Loucy (cell line): Measurements from ENCODE around the gene TTI1.

Source experiments
- H2AFZ ChIP-seq: fragments of 200-600 bp; sonication (generic); 2 replicates; pipeline ENCODE4 v1.6.0; 2016; ENCODE audit warnings: antibody characterized with exemption, mild to moderate bottlenecking, low read length, moderate library complexity
- H3F3A ChIP-seq: fragments of 200-600 bp; 2 replicates; pipeline ENCODE4 v1.6.0; 2016; ENCODE audit warnings: antibody characterized with exemption, low read depth, mild to moderate bottlenecking
- H3K27me3 ChIP-seq: fragments of 200-600 bp; sonication (generic); 2 replicates; pipeline ENCODE4 v1.6.1; 2014; ENCODE audit warnings: low read length, mild to moderate bottlenecking; ENCODE audit not compliant: insufficient read depth, poor library complexity, severe bottlenecking
- H3K36me3 ChIP-seq: fragments of 200-600 bp; sonication (generic); 2 replicates; pipeline ENCODE4 v1.6.1; 2016; ENCODE audit warnings: low read length; ENCODE audit not compliant: insufficient read depth
- H3K4me1 ChIP-seq: fragments of 200-600 bp; sonication (generic); 2 replicates; pipeline ENCODE4 v1.5.1; 2014; ENCODE audit warnings: low read length, mild to moderate bottlenecking; ENCODE audit not compliant: insufficient read depth, poor library complexity, severe bottlenecking
- H3K4me2 ChIP-seq: fragments of 200-600 bp; sonication (generic); 2 replicates; pipeline ENCODE4 v1.6.0; 2014; ENCODE audit warnings: antibody characterized with exemption, low read length, low read depth, mild to moderate bottlenecking; ENCODE audit not compliant: poor library complexity, severe bottlenecking
- H3K4me3 ChIP-seq: fragments of 200-600 bp; sonication (generic); 2 replicates; pipeline ENCODE4 v1.5.1; 2014; ENCODE audit warnings: low read length, mild to moderate bottlenecking, mixed read lengths; ENCODE audit not compliant: poor library complexity, severe bottlenecking
- H3K79me2 ChIP-seq: fragments of 200-600 bp; sonication (generic); 2 replicates; pipeline ENCODE4 v1.6.1; 2014; ENCODE audit warnings: low read length; ENCODE audit not compliant: insufficient read depth
- H3K9ac ChIP-seq: fragments of 200-600 bp; sonication (generic); 2 replicates; pipeline ENCODE4 v1.6.0; 2014; ENCODE audit warnings: mild to moderate bottlenecking, low read depth, low read length, moderate library complexity; ENCODE audit not compliant: poor library complexity, severe bottlenecking
- H3K9me2 ChIP-seq: fragments of 200-600 bp; sonication (generic); replicated peaks from 2 replicates; pipeline ENCODE4 v1.6.1; 2016; ENCODE audit warnings: low read depth, low read length, mixed read lengths
- H3K9me3 ChIP-seq: fragments of 200-600 bp; sonication (generic); 2 replicates; pipeline ENCODE4 v1.6.1; 2014; ENCODE audit warnings: mild to moderate bottlenecking, antibody characterized with exemption, low read length, low read depth; ENCODE audit not compliant: insufficient read depth
- H4K20me1 ChIP-seq: fragments of 200-600 bp; sonication (generic); 2 replicates; pipeline ENCODE4 v1.6.0; 2014; ENCODE audit warnings: antibody characterized with exemption, low read length, mild to moderate bottlenecking; ENCODE audit not compliant: insufficient read depth, poor library complexity, severe bottlenecking
- EZH2phosphoT487 ChIP-seq: fragments of 200-600 bp; IDR thresholded peaks from 2 replicates; pipeline ENCODE4 v1.6.1; 2018; ENCODE audit warnings: antibody characterized with exemption, mild to moderate bottlenecking, moderate library complexity, borderline replicate concordance
- TF ChIP-seq, protein P1 (sequence below): fragments of 200-600 bp; sonication (generic); conservative IDR thresholded peaks from 2 replicates; pipeline ENCODE4 v1.5.1; 2014; ENCODE audit warnings: mild to moderate bottlenecking, antibody characterized with exemption, low read length

Gene TTI1

DNA sequence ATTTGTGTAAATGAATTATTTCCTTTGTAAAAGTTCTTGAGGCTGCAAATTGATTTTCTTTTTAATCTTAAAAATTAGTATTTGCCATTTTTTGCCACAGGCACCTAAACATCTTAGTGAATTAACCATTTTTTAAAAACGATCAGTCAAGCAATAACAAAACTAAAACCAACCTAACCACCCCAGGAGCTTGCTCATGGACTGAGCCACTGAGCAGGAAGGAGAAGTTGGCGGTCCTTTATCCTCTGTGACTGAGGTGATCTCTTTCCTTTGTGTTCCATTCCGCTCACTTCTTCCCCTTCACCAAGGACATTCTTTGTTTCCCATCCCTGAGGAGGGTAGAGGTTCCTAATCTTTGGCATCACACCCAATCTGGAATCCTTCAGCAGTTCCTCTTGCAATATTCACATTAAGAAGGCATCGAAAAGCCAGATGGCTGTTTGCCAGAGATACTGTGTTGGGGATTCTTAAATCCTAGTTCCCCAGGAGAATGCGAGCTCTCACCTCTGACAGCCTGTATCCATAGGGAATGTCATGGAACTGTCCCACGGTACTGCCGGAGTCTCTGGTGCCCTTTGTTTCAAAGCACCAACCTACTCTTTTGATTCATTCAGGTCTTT lies 30.8 kb upstream of the TTI1 start:
- no peaks in the 10 kb centered on the region for H3K4me1 ChIP-seq
- no peaks in the 10 kb centered on the region for H4K20me1 ChIP-seq
- no peaks in the 10 kb centered on the region for H3K79me2 ChIP-seq
- no peak for TF ChIP-seq EZH2phosphoT487
- TF ChIP-seq, protein P1, sequence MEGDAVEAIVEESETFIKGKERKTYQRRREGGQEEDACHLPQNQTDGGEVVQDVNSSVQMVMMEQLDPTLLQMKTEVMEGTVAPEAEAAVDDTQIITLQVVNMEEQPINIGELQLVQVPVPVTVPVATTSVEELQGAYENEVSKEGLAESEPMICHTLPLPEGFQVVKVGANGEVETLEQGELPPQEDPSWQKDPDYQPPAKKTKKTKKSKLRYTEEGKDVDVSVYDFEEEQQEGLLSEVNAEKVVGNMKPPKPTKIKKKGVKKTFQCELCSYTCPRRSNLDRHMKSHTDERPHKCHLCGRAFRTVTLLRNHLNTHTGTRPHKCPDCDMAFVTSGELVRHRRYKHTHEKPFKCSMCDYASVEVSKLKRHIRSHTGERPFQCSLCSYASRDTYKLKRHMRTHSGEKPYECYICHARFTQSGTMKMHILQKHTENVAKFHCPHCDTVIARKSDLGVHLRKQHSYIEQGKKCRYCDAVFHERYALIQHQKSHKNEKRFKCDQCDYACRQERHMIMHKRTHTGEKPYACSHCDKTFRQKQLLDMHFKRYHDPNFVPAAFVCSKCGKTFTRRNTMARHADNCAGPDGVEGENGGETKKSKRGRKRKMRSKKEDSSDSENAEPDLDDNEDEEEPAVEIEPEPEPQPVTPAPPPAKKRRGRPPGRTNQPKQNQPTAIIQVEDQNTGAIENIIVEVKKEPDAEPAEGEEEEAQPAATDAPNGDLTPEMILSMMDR: no peak
- H3F3A ChIP-seq: no peaks in the 10 kb centered on the region
- peaks cover 98% of the 10 kb centered on the region; the same call in 1 of the 2 replicates for H3K36me3 ChIP-seq
- H3K27me3 ChIP-seq: no peaks in the 10 kb centered on the region
- H3K4me2 ChIP-seq: no peak overlapping the region
- H3K4me3 ChIP-seq: no peak overlapping the region
- no peak overlapping the region for H2AFZ ChIP-seq
- H3K9me2 ChIP-seq: no peaks in the 10 kb centered on the region
- no peak overlapping the region for H3K9ac ChIP-seq
- no peaks in the 10 kb centered on the region for H3K9me3 ChIP-seq

DNA sequence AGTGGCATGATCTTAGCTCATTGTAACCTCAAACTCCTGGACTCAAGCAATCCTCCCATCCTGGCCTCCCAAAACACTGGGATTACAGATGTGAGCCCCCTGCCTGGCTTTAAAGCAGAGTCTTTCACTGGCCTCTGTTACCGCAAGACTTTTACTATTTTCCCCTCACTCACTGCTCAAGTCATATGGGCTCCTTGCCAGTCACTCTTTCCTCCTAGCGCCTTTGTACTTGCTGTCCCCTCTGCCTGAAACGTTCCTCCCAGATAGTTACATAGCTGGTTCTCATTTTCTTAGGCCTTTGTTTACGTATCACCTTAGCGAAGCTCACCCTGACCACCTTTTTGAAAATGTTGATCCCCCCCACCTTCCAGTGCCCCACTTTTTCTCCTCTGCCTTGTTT lies 29.6 kb upstream of the TTI1 start:
- Histone ChIP-seq H2AFZ (no peak overlapping the region), H3K4me1 (no peaks in the 10 kb centered on the region), H3K4me3 (no peak overlapping the region), H3K9ac (no peak overlapping the region), H3K4me2 (no peak overlapping the region), H3K36me3 (peaks cover 98% of the 10 kb centered on the region; the same call in 1 of the 2 replicates), H3K79me2 (no peaks in the 10 kb centered on the region), H3K9me3 (no peaks in the 10 kb centered on the region), H3K9me2 (no peaks in the 10 kb centered on the region), H4K20me1 (no peaks in the 10 kb centered on the region), H3F3A (no peaks in the 10 kb centered on the region), H3K27me3 (no peaks in the 10 kb centered on the region)
- TF ChIP-seq EZH2phosphoT487: no peak
- TF ChIP-seq, protein P1: no peak

GRCh38 chr20:38061109-38061508 lies 27.9 kb upstream of the TTI1 start:
- H3K9me2 ChIP-seq: no peaks in the 10 kb centered on the region
- no peak overlapping the region for H3K4me2 ChIP-seq
- no peak overlapping the region for H3K9ac ChIP-seq
- no peaks in the 10 kb centered on the region for H4K20me1 ChIP-seq
- no peak for TF ChIP-seq EZH2phosphoT487
- TF ChIP-seq, protein P1: no peak
- no peaks in the 10 kb centered on the region for H3K27me3 ChIP-seq
- no peak overlapping the region for H3K4me3 ChIP-seq
- H3F3A ChIP-seq: no peaks in the 10 kb centered on the region
- peaks cover 84% of the 10 kb centered on the region; the same call in 1 of the 2 replicates for H3K36me3 ChIP-seq
- H2AFZ ChIP-seq: no peak overlapping the region
- H3K79me2 ChIP-seq: no peaks in the 10 kb centered on the region
- H3K4me1 ChIP-seq: no peaks in the 10 kb centered on the region
- H3K9me3 ChIP-seq: no peaks in the 10 kb centered on the region
